Regular cardiac myocyte (primary cell): Measurements from ENCODE around the gene RIF1. TPM values are rescaled to one million over a fixed set of nuclear protein-coding genes. Genes with fewer than 3 reads are reported as not detected.

Source experiments
- total RNA-seq: library from RNA; depleted of rRNA; stranded (reverse); fragments of >200 nt; gene quantifications from 2 replicates; pipeline ENCODE4 v1.2.3, GENCODE V29; 2014

RIF1 gene, protein sequence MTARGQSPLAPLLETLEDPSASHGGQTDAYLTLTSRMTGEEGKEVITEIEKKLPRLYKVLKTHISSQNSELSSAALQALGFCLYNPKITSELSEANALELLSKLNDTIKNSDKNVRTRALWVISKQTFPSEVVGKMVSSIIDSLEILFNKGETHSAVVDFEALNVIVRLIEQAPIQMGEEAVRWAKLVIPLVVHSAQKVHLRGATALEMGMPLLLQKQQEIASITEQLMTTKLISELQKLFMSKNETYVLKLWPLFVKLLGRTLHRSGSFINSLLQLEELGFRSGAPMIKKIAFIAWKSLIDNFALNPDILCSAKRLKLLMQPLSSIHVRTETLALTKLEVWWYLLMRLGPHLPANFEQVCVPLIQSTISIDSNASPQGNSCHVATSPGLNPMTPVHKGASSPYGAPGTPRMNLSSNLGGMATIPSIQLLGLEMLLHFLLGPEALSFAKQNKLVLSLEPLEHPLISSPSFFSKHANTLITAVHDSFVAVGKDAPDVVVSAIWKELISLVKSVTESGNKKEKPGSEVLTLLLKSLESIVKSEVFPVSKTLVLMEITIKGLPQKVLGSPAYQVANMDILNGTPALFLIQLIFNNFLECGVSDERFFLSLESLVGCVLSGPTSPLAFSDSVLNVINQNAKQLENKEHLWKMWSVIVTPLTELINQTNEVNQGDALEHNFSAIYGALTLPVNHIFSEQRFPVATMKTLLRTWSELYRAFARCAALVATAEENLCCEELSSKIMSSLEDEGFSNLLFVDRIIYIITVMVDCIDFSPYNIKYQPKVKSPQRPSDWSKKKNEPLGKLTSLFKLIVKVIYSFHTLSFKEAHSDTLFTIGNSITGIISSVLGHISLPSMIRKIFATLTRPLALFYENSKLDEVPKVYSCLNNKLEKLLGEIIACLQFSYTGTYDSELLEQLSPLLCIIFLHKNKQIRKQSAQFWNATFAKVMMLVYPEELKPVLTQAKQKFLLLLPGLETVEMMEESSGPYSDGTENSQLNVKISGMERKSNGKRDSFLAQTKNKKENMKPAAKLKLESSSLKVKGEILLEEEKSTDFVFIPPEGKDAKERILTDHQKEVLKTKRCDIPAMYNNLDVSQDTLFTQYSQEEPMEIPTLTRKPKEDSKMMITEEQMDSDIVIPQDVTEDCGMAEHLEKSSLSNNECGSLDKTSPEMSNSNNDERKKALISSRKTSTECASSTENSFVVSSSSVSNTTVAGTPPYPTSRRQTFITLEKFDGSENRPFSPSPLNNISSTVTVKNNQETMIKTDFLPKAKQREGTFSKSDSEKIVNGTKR (N-terminal part only)
- 37.5 and 47.7 TPM in 2 replicates for total RNA-seq

DNA sequence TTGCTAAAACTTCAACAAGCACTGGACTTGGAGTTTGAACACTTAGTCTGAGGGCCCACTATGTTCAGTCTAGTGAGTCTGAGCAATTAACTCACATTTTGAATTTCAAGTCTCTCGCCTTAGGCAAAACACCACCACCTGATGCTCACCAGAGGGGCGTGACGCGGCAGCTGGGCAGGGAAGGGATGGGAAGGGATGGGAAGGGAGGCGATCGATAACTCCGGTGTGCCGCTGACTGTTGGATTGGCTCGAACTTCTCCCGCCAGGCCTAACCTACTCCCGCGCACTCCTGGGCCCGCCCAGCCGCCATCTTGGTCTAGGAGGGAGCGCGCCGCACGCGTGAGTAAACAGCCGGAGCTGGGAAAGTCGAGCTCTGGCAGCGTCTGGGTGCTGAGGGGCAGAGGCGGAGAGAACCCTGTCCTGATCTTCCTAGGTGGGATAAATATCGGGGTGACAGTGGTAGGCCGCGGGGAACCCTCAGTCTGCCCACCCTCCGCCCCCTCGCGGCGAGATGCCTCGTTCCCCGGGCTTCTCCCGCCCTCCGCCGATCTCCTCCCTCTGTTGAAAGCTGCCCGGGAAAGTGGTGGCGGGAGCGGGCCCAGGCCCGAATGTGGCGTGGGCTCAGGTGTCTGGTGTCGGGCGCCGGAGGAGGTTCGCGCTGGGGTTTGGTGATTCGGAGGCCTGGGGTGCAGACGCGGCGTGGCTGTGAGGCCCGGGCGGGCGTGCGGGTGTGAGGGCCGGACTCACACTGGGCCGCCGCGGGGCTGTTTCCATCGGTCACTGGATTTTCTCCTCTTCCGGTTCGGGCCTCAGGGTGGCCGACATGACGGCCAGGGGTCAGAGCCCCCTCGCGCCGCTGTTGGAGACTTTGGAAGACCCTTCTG, at the start of gene RIF1:
Gene RIF1, plus strand, starts transcription at position 302 of the 884 bp plus-strand sequence. Its CDS starts 522 bp downstream, at position 824.

Other genes starting within 250 kb of the RIF1 start
- gene RBM43, start 148.0 kb upstream of the RIF1 start, total RNA-seq, result 2.7 and 6.2 TPM in 2 replicates
- gene NMI, start 120.2 kb upstream of the RIF1 start, total RNA-seq, result 12.1 and 12.8 TPM in 2 replicates
- gene TNFAIP6, start 52.3 kb upstream of the RIF1 start, total RNA-seq, result 34.5 and 69.3 TPM in 2 replicates